Smooth muscle cell of trachea (primary cell): Measurements from ENCODE around the gene LIX1. TPM values are rescaled to one million over a fixed set of nuclear protein-coding genes. Genes with fewer than 3 reads are reported as not detected.

Experiments
- total RNA-seq: library from RNA; depleted of rRNA; stranded (reverse); fragments of >200 nt; gene quantifications from 2 replicates; pipeline ENCODE4 v1.2.1, GENCODE V29; 2014

Gene LIX1
- not detected in 2 replicates for total RNA-seq

DNA sequence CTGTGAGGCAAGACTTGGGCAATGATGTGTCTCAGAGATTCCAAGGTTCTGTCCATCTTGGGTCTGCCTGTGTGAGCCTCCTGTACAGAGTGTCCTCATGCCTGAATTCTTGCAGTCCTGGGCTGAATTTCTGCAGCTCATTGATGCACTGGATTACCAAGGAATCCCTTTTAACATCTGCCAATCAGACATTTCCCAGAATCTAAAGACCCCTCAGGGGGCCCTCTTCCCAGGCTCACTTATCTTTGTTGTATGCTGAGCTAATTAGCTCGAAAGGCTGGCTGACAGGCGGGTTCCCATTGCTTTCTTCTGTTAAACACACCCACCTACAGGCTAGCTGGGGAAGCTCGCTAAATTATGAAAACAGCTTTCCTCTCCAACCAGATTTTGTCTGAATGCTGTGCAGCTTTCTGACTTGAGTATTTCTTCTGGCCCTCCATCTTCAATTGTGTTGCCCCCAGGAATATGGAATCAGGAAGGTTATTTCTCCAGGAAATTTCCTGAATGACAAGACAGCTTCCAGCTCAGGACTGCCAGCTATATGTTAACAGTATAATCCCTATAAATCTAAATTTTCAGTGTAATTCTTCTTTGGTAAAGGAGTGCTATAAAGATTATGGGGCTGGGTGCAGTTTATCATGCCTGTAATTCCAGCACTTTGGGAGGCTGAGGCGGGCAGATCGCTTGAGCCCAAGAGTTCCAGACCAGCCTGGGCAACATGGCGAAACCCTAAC is at the start of gene LIX1:
Gene LIX1, minus strand, starts transcription at position 91 of the 734 bp plus-strand sequence. Its CDS starts 35 bp downstream, at position 56.

DNA sequence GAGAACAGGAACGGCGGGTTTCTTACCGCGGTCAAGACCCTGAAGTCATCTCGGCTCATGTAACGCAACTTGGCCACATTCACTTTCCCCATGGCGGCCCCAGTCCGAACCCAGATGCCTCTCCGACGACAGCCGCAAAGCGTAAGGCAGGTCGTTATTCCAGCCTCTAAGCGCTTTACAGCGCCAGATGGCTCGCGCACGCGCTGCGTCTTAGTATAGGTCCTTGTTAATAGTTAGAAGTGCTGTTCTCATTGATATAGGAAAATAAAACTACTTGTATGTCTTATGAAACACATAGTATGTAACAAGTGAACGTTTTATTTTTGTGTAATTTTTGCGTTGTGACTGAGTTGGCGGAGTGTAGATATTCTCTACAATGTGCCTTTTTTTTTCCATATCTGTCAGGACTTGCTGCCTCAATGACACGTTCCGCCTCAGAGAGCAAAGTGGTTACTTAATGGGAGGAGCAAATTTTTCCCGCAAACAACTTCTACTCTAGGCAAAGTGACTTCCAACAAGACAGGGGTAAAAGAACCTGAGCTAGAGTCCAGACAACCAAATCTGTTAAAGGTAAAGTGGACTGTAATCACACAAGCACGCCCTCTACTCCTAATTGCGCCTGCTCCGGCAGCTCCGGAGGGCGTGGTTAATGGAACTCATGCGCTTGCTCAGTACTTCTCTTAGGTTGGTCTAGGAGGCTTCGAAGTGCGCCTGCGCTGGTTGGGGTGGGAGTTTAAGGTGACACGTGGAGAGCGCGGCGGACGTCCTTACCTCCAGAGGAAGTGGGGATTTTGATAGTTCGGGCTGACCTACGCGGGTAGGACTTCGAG is 40.9 kb upstream of the LIX1 start, which contains the start of gene RIOK2:
Gene RIOK2, minus strand, starts transcription at position 148 of the 830 bp plus-strand sequence. Its CDS starts 56 bp downstream, at position 92.

Other genes with a start within 250 kb of the LIX1 start
- 28.6 and 33.7 TPM in 2 replicates for gene LNPEP, start 206.5 kb downstream of the LIX1 start, total RNA-seq
- gene RIOK2, start 40.6 kb upstream of the LIX1 start, total RNA-seq: 19.4 and 28.5 TPM in 2 replicates